GM12878 (cell line): ENCODE data around the gene GRIK1. TPM values are rescaled to one million over a fixed set of nuclear protein-coding genes. Genes with fewer than 3 reads are reported as not detected.

Experiments
- ATAC-seq: fragments of 200-7000 bp; cut with Tn5 transposase; 3 replicates; pipeline ENCODE4 v1.9.1; 2020; ENCODE audit warnings: mild to moderate bottlenecking, moderate library complexity
- BruUV-seq: library from RNA; stranded (reverse); fragments of 400-500 nt; replicated peaks from 2 replicates; lab custom pipeline; 2021; lab: Mats Ljungman, UMichigan
- CTCF ChIA-PET: fragments of 300-600 bp; sonication (Branson Sonifier 250); formaldehyde crosslinking; extraction: SDS; loops from one replicate; lab custom pipeline; 2021; ENCODE audit warnings: inconsistent platforms; lab: Yijun Ruan, JAX
- POLR2A ChIA-PET: fragments of 350-600 bp; formaldehyde crosslinking; extraction: SDS; loops from one replicate; lab custom pipeline; 2021; ENCODE audit warnings: inconsistent platforms; lab: Charles Lee
- RAD21 ChIA-PET: fragments of 300-600 bp; sonication (Branson Sonifier 250); formaldehyde crosslinking; loops from one replicate; lab custom pipeline; 2023; ENCODE audit warnings: antibody characterized with exemption; ENCODE audit not compliant: unreplicated experiment; lab: Charles Lee
- SMC1A ChIA-PET: fragments of 300-600 bp; sonication (Branson Sonifier 250); formaldehyde crosslinking; loops from one replicate; lab custom pipeline; 2023; ENCODE audit not compliant: unreplicated experiment, uncharacterized antibody; lab: Charles Lee
- DNase-seq: peaks from one replicate; pipeline ENCODE4 v3.0.0-alpha.2; 2011; ENCODE audit warnings: low read depth, low spot score
- FAIRE-seq: peaks from 3 replicates; lab custom pipeline; 2011; peaks lifted over from hg19 to GRCh38; lab: Jason Lieb, UNC
- H2AFZ ChIP-seq: 2 replicates; pipeline ENCODE4 v1.6.0; 2011; ENCODE audit warnings: low read depth, low read length, control low read depth; ENCODE audit not compliant: control insufficient read depth
- H3K27ac ChIP-seq: 2 replicates; pipeline ENCODE4 v1.5.1; 2011; ENCODE audit warnings: control low read depth; ENCODE audit not compliant: control insufficient read depth, insufficient read depth
- H3K27me3 ChIP-seq, 2 experiments: replicated peaks in 1 of 2; 2 replicates each; pipeline versions ENCODE4 v1.6.0 to v1.6.1; 2011; ENCODE audit warnings: low read length in 1 of 2; ENCODE audit not compliant: control insufficient read depth in 2 of 2, insufficient read depth in 2 of 2
- H3K36me3 ChIP-seq, 2 experiments: 2 replicates each; pipeline ENCODE4 v1.5.1; 2011; ENCODE audit warnings: low read length in 1 of 2; ENCODE audit not compliant: control insufficient read depth in 2 of 2, insufficient read depth in 2 of 2
- H3K4me1 ChIP-seq: 2 replicates; pipeline ENCODE4 v1.6.1; 2011; ENCODE audit warnings: mild to moderate bottlenecking, low read length, moderate library complexity, mixed read lengths; ENCODE audit not compliant: control insufficient read depth, insufficient read depth
- H3K4me2 ChIP-seq: 2 replicates; pipeline ENCODE4 v1.6.0; 2011; ENCODE audit warnings: control low read depth; ENCODE audit not compliant: control insufficient read depth, insufficient read depth
- H3K4me3 ChIP-seq: fragments of 200-600 bp; sonication (generic); 2 replicates; pipeline ENCODE4 v1.5.1; 2016
- H3K79me2 ChIP-seq: 2 replicates; pipeline ENCODE4 v1.6.0; 2011; ENCODE audit warnings: low read length; ENCODE audit not compliant: control insufficient read depth, insufficient read depth
- H3K9ac ChIP-seq: 2 replicates; pipeline ENCODE4 v1.8.0; 2011; ENCODE audit warnings: low read length, control low read depth, mixed read lengths; ENCODE audit not compliant: control insufficient read depth, insufficient read depth
- H3K9me3 ChIP-seq: replicated peaks from 3 replicates; pipeline ENCODE4 v1.5.1; 2011; ENCODE audit warnings: mild to moderate bottlenecking, low read length; ENCODE audit not compliant: control insufficient read depth, insufficient read depth
- H4K20me1 ChIP-seq: 2 replicates; pipeline ENCODE4 v1.6.0; 2011; ENCODE audit not compliant: control insufficient read depth, insufficient read depth
- CEBPZ ChIP-seq: fragments of 150-350 bp; IDR thresholded peaks from 2 replicates; pipeline ENCODE4 v1.6.1; 2016; ENCODE audit warnings: low read depth, low read length
- MLLT1 ChIP-seq: fragments of 450-650 bp; IDR thresholded peaks from 2 replicates; pipeline ENCODE4 v1.6.1; 2016; ENCODE audit warnings: mild to moderate bottlenecking
- NFIC ChIP-seq: IDR thresholded peaks from 2 replicates; pipeline ENCODE4 v1.6.1; 2012; ENCODE audit warnings: low read depth, mild to moderate bottlenecking, inconsistent platforms, low read length, moderate library complexity
- PBX3 ChIP-seq: IDR thresholded peaks from 2 replicates; pipeline ENCODE4 v1.6.1; 2011; ENCODE audit warnings: mild to moderate bottlenecking, low read depth, low read length, moderate library complexity; ENCODE audit not compliant: insufficient replicate concordance
- PKNOX1 ChIP-seq: fragments of 450-650 bp; IDR thresholded peaks from 2 replicates; pipeline ENCODE4 v1.6.1; 2016; ENCODE audit warnings: mild to moderate bottlenecking
- YBX1 ChIP-seq: fragments of 450-650 bp; IDR thresholded peaks from 2 replicates; pipeline ENCODE4 v1.6.1; 2016; ENCODE audit warnings: antibody characterized with exemption
- ZNF24 ChIP-seq: fragments of 450-650 bp; IDR thresholded peaks from 2 replicates; pipeline ENCODE4 v1.6.1; 2017; ENCODE audit warnings: antibody characterized with exemption, mild to moderate bottlenecking
- WGBS: methylation state at CpG from one replicate; pipeline ENCODE4 v1.1.6; 2016; ENCODE audit warnings: low lambda C conversion rate; ENCODE audit not compliant: insufficient replicate concordance, insufficient coverage; ENCODE audit errors: missing lambda C conversion rate; 5-methylcytosine and 5-hydroxymethylcytosine counted together
- in situ Hi-C: fragments of 300-500 bp; cut with MboI; formaldehyde crosslinking; loops from 9 replicates; pipeline ENCODE4 v1.14.3; 2018; ENCODE audit warnings: mixed read lengths
- intact Hi-C: fragments of 100-400 bp; cut with micrococcal nuclease; formaldehyde crosslinking; loops from one replicate; pipeline ENCODE4 v1.14.2; 2022; ENCODE audit not compliant: unreplicated experiment
- polyA plus RNA-seq, 11 experiments: library from polyadenylated mRNA; depleted of rRNA in 4 of 11; unstranded in 6 of 11; stranded (reverse) in 5 of 11; fragments of >200 nt; fragmentation: Nextera tagmentation in 4 of 11; fragmentation: Illumina TruSeq in 1 of 11; extraction: Ambion mirVana in 4 of 11; extraction: Trizol in 1 of 11; gene quantifications; 1 replicate in 1 of 11; 2 replicates in 10 of 11; pipeline versions ENCODE4 v1.2.1 to v1.2.3, GENCODE V29; 2011 to 2016; ENCODE audit warnings: inconsistent platforms in 2 of 11, missing spikeins in 2 of 11, low read depth in 1 of 11
- total RNA-seq, 4 experiments: library from RNA; depleted of rRNA in 3 of 4; stranded (reverse); fragments of >200 nt in 3 of 4; fragmentation: Illumina TruSeq in 1 of 4; extraction: Trizol in 1 of 4; gene quantifications; 2 replicates each; pipeline versions ENCODE4 v1.2.1 to v1.2.3, GENCODE V29; 2013 to 2021

GRIK1 gene
- total and polyA plus RNA-seq, 10 of the 15 experiments (the other 5 are each of a cell fraction or from before 2014, with no cell fraction given), result 0.05 to 0.13 (median 0.09) TPM; not detected in 7

- Histone ChIP-seq H3K79me2 (no peaks in the 10 kb centered on the region), H3K27ac (no peak overlapping the region), H3K9ac (no peak overlapping the region), H3K4me1 (no peaks in the 10 kb centered on the region), H3K36me3 (no peaks in the 10 kb centered on the region), H3K27me3 (no peaks in the 10 kb centered on the region), H3K4me3 (no peak overlapping the region), H3K4me2 (no peak overlapping the region), H3K9me3 (no peaks in the 10 kb centered on the region), H2AFZ (no peak overlapping the region), H4K20me1 (no peaks in the 10 kb centered on the region)
- RAD21 ChIA-PET, result no interaction called here
- no TSS peak for BruUV-seq
- SMC1A ChIA-PET, result no interaction called here
- in situ Hi-C loops (no loop called here), intact Hi-C loops (no loop called here)
- POLR2A ChIA-PET, result no interaction called here
- 2% methylated on average over 2 of the region's 2 CpGs for WGBS
- no peak for FAIRE-seq
- CTCF ChIA-PET, result no interaction called here
- ATAC-seq, result no peak
- TF ChIP-seq CEBPZ (no peak), PBX3 (no peak), MLLT1 (no peak), PKNOX1 (no peak), NFIC (no peak), YBX1 (no peak), ZNF24 (no peak)
- TF ChIP-seq, all 136 proteins: peak for 0
- DNase-seq, result no peak
These were observed 328.9 kb downstream of the GRIK1 start for GRCh38 chr21:29610779-29611360.
